EL (cell line): ENCODE results near the gene CHD1L.
A peak's percentile ranks its signal among the peaks of the same experiment; 100 is the strongest.
"Not testable (repeated sequence)": the region's sequence is repeated elsewhere in the genome, so short reads cannot be mapped to it uniquely, and the experiment has no call there.

ENCODE experiments used
- DNase-seq: peaks from one replicate; pipeline ENCODE4 v3.0.0-alpha.2; 2016

Gene CHD1L

DNA sequence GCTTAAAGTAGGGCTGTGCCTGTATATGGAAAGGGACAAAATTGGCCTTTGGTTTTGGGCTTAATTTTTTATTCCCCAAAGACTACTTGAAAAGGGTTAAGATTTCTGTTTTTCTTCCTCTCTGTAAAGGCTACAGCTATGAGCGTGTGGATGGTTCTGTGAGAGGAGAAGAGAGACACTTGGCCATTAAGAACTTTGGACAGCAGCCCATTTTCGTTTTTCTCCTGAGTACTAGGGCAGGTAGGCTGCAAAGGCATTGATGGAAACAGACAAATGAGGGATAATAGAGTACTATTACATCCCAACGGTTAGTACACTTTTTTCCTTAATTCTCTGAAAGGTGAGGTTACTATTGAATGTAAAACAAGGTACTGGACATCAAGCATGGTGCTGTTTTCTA is 29.6 kb downstream of the CHD1L start:
- DNase-seq: no peak

DNA sequence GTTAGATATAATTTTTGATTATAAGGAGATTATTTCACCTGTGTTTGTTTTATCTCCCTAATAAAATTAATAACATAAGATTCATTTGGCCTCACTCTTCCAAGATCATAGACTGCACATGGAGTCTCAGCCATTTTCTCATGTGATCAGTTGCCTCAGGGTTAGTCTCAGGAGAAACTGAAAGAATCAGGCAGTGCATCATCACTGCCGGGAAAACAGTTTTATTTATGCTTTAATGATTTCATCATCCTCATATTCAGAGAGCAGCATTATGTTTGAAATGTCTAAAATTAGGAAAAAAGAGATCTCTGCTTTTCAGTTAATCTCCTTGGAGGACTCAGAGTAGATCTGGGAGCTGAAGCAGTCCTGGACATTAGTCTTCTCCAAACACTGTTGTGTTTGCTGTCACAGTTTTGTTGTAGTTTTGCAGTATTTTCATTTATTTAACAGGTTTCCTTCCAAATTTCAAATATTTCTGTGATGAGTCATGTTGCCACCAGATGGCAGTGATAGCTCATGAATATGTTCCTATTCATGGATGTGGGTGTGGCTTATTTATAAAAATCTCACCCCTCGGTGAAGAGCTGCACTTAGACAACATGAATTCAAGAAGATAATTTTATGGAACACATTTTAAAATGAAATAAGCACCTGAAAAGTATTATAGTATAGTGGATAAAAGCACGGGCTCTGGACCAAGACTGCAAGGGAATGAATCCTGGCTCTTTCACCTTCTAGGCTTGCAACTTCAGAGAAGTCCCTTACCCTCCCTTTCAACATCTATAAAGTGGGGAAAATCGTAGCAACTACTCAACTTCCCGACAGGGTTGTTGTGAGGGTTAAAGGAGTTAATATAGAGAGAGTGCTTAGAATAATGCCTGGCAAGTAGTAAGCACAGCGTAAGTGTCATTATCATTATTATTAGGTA is 31.2 kb downstream of the CHD1L start:
- peak; percentile 82 for DNase-seq

DNA sequence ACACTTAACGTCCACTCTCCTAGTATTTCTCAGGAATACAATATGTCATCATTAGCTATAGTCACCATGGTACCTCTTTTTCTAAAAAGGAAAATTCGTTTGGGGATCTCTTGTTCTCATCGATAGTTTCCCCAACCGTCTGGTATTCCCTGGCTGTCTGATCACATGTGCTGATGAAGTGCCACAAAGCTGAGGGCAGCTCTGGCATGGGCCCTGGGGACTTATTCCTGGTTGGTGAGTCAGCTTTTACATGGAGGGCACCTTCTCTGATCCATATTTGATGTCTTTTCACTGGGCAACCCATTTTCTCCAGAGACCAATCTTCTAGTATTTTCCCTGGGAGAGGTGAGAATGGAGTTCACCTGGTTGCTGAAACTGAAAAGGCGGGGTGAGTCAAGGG is 39.5 kb downstream of the CHD1L start:
- DNase-seq: no peak

DNA sequence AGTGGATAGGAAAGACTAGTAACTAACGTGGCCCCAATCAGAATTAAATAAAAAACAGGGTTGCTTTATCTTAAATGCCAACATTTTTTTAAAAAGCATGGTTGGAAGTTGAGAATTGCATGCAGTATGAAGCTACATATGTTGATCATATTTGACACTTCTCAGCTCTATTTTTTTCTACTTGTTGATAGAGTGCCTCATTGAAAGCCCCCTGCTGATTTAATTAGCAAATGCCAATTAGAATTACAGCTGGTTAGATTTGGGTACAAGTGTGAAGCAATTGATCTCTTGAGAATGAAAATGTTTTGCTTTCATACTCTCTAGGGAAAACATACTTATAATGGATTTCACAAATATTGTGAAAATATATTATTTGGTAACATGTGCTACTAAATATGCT is 40.5 kb downstream of the CHD1L start:
- DNase-seq: no peak

GRCh38 chr1:147287133-147287865 is 44.8 kb downstream of the CHD1L start:
- no peak for DNase-seq

GRCh38 chr1:147292012-147292411 is 49.5 kb downstream of the CHD1L start:
- DNase-seq: peak; percentile 81

DNA sequence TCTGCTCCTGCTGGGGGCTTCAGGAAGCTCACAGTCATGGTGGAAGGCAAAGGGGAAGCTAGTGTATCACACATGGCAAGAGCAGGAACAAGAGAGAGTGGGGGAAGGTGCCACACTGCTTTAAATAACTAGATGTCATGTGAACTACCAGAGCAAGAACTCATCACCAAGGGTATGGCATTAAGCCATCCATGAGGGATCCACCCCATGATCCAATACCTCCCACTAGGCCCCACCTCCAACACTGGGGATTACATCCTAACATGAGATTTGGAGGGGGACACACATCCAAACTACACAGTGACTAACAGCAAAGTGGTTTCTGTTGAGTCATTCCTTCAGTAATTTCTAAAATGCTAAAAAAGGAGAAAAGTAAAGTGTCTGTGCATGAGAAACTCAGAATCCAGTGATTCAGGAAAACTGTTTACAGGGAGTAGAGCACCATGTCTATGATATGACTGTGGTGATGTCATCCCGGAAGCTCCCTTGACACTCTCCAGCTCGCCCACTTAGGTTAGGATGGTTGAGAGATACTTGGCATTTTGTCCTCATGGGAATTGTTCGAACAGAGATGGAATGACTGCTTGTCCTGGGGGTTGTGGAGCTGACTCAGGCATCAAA is 50.3 kb downstream of the CHD1L start:
- peak; percentile 97 for DNase-seq

DNA sequence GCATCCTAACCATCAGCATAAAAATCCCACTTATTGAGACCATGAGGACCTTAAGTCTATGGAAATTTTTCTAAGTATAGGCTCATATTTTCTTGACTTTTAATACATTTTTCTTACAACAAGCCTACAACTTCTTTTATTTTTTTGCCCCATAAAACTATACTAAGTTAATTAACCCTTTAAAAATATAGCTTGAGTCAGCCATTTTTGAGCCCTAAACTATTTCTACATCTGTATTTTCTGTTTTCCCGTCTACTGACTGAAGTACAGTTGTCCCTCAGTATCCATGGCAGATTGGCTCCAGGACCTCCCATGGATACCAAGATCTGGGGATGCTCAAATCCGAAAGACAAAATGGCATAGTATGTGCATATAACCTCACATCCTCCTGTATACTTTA is 55.0 kb downstream of the CHD1L start:
- no peak for DNase-seq

DNA sequence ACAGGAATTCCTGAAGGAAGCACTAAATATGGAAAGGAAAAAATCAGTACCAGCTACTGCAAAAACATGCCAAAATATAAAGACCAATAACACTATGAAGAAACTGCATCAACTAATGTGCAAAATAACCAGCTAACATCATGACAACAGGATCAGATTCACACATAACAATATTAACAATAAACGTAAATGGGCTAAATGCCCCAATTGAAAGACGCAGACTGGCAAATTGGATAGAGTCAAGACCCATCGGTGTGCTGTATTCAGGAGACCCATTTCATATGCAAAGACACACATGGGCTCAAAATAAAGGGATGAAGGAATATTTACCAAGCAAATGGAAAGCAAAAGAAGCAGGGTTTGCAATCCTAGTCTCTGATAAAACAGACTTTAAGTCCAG is 63.3 kb downstream of the CHD1L start:
- DNase-seq: not testable (repeated sequence)

GRCh38 chr1:147316968-147317367 is 74.5 kb downstream of the CHD1L start:
- no peak for DNase-seq

DNA sequence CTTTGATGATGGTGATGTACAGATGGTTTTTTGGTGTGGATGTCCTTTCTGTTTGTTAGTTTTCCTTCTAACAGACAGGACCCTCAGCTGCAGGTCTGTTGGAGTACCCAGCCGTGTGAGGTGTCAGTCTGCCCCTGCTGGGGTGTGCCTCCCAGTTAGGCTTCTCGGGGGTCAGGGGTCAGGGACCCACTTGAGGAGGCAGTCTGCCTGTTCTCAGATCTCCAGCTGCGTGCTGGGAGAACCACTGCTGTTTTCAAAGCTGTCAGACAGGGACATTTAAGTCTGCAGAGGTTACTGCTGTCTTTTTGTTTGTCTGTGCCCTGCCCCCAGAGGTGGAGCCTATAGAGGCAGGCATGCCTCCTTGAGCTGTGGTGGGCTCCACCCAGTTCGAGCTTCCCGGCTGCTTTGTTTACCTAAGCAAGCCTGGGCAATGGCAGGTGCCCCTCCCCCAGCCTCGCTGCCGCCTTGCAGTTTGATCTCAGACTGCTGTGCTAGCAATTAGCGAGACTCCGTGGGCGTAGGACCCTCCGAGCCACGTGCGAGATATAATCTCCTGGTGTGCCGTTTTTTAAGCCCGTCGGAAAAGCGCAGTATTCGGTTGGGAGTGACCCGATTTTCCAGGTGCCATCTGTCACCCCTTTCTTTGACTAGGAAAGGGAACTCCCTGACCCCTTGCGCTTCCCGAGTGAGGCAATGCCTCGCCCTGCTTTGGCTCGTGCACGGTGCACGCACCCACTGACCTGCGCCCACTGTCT is 84.6 kb downstream of the CHD1L start:
- not testable (repeated sequence) for DNase-seq

DNA sequence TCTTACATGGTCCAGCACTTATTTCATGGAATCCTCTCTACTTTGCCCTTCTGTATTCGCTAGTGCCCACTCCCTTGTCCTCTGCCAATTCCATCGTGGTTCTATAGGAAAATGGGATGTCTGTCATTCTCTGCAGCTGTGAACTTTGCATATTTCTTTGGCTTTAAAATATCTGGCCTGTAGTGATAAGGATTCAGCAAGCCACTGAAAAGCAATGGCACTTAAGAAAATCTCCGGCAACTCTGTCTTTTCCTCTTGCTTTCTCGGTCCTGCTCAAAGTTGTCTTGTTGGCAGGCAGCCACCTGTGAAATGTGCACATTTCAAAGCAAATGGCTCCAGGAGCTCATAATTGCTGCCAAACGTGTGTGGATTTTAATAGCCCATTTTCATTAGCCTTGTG is 91.8 kb downstream of the CHD1L start:
- DNase-seq: no peak

GRCh38 chr1:147336291-147336690 is 93.8 kb downstream of the CHD1L start:
- DNase-seq: no peak

GRCh38 chr1:147337040-147337630 is 94.7 kb downstream of the CHD1L start:
- DNase-seq: peak; percentile 2

- no peak for DNase-seq
Measured at GRCh38 chr1:147338571-147338970, 96.1 kb downstream of the CHD1L start.

DNA sequence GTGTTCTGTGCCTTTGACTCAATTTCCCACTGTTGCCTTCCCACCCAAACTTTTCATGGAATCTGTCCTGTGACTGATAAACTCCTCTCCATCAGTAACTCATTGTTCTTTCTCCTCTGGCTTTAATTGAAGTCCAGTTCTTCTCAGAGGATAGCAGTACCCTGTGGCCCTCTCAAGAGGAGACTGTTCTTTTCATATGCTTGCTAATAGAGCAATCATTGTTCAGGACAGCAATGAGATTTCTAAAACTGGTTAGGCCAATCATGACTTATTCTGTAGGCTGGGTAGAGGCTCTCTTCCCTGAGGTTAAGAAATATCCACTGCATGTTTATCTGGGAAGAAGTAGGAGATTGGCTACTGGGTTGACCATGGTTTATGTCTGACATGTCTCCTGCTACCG is 98.8 kb downstream of the CHD1L start:
- DNase-seq: no peak
